Measurements from ENCODE around the gene MVD.

GRCh38 chr16:88634141-88634993 is 28.5 kb downstream of the MVD start:
- TF ChIP-seq CTCF (IDR thresholded peaks at IDR 0.05), result no peak
- no peak for TF ChIP-seq POLR2A (IDR thresholded peaks at IDR 0.05)
